Osteoblast (primary cell): ENCODE results near the gene DNAH17. TPM values are rescaled to one million over a fixed set of nuclear protein-coding genes. Genes with fewer than 3 reads are reported as not detected.

Experiments
- DNase-seq: peaks from one replicate; pipeline ENCODE4 v3.0.0; 2011; ENCODE audit warnings: low spot score, mixed read lengths; ENCODE audit not compliant: insufficient read length; ENCODE audit errors: missing footprints
- H2AFZ ChIP-seq: 2 replicates; pipeline ENCODE4 v1.6.0; 2011; ENCODE audit warnings: mild to moderate bottlenecking, low read length
- H3K27ac ChIP-seq: 2 replicates; pipeline ENCODE4 v1.5.1; 2011; ENCODE audit warnings: mild to moderate bottlenecking, low read depth, low read length, moderate library complexity
- H3K27me3 ChIP-seq: 2 replicates; pipeline ENCODE4 v1.6.0; 2012; ENCODE audit warnings: mild to moderate bottlenecking, control low read depth, inconsistent platforms, low read length, moderate library complexity; ENCODE audit not compliant: insufficient read depth
- H3K36me3 ChIP-seq: 2 replicates; pipeline ENCODE4 v1.5.1; 2011; ENCODE audit warnings: mild to moderate bottlenecking, low read length, control low read depth, moderate library complexity; ENCODE audit not compliant: insufficient read depth
- H3K4me1 ChIP-seq: 2 replicates; pipeline ENCODE4 v1.5.1; 2011; ENCODE audit warnings: mild to moderate bottlenecking, low read length, control low read depth, moderate library complexity; ENCODE audit not compliant: insufficient read depth
- H3K4me2 ChIP-seq: 2 replicates; pipeline ENCODE4 v1.6.0; 2011; ENCODE audit warnings: mild to moderate bottlenecking, low read length; ENCODE audit not compliant: insufficient read depth
- H3K4me3 ChIP-seq: fragments of 200-600 bp; sonication (generic); 3 replicates; pipeline ENCODE4 v1.5.1; 2012; ENCODE audit warnings: mild to moderate bottlenecking, low read length, inconsistent platforms; ENCODE audit not compliant: insufficient read depth
- H3K79me2 ChIP-seq: 2 replicates; pipeline ENCODE4 v1.6.0; 2012; ENCODE audit warnings: mild to moderate bottlenecking, low read length, control low read depth, inconsistent platforms; ENCODE audit not compliant: insufficient read depth
- H3K9me3 ChIP-seq: 2 replicates; pipeline ENCODE4 v1.5.1; 2011; ENCODE audit warnings: low read depth, low read length, control low read depth
- H4K20me1 ChIP-seq: 2 replicates; pipeline ENCODE4 v1.6.0; 2012; ENCODE audit warnings: mild to moderate bottlenecking, low read length, control low read depth; ENCODE audit not compliant: insufficient read depth
- CTCF ChIP-seq: IDR thresholded peaks from 2 replicates; pipeline ENCODE4 v1.5.1; 2011; ENCODE audit warnings: mild to moderate bottlenecking, low read depth, low read length, moderate library complexity; ENCODE audit errors: extremely low read depth
- total RNA-seq: library from RNA; depleted of rRNA; stranded (reverse); fragments of >200 nt; gene quantifications from 2 replicates; pipeline ENCODE4 v1.2.3, GENCODE V29; 2012

The DNAH17 gene
- total RNA-seq, 1 donor = under 0.01 TPM

- Histone ChIP-seq H4K20me1 (peaks cover 2% of the 10 kb centered on the region), H3K79me2 (no peaks in the 10 kb centered on the region), H3K27me3 (peaks cover 7% of the 10 kb centered on the region), H3K36me3 (no peaks in the 10 kb centered on the region), H3K27ac (peak overlapping the region; percentile 45), H3K9me3 (no peaks in the 10 kb centered on the region), H3K4me1 (peaks cover 11% of the 10 kb centered on the region), H3K4me2 (peak overlapping the region; percentile 24), H2AFZ (no peak overlapping the region), H3K4me3 (peak overlapping the region; percentile 19)
- peak; percentile 95 for DNase-seq
- no peak for TF ChIP-seq CTCF
Measured at GRCh38 chr17:78557598-78558039, 19.6 kb downstream of the DNAH17 start.

GRCh38 chr17:78556812-78557211, 20.4 kb downstream of the DNAH17 start:
- H3K9me3 ChIP-seq = no peaks in the 10 kb centered on the region
- H2AFZ ChIP-seq = no peak overlapping the region
- peaks cover 8% of the 10 kb centered on the region for H3K27me3 ChIP-seq
- H3K4me2 ChIP-seq = no peak overlapping the region
- DNase-seq = no peak
- H3K4me3 ChIP-seq = no peak overlapping the region
- no peak for TF ChIP-seq CTCF
- peaks cover 11% of the 10 kb centered on the region for H3K4me1 ChIP-seq
- H3K36me3 ChIP-seq = no peaks in the 10 kb centered on the region
- no peak overlapping the region for H3K27ac ChIP-seq
- peaks cover 2% of the 10 kb centered on the region for H4K20me1 ChIP-seq
- H3K79me2 ChIP-seq = no peaks in the 10 kb centered on the region

- Histone ChIP-seq H4K20me1 (peaks cover 2% of the 10 kb centered on the region), H3K4me1 (peaks cover 11% of the 10 kb centered on the region), H3K27ac (no peak overlapping the region), H3K36me3 (no peaks in the 10 kb centered on the region), H3K4me3 (no peak overlapping the region), H3K27me3 (peaks cover 13% of the 10 kb centered on the region), H3K79me2 (no peaks in the 10 kb centered on the region), H3K9me3 (no peaks in the 10 kb centered on the region), H2AFZ (no peak overlapping the region), H3K4me2 (no peak overlapping the region)
- DNase-seq = peak; percentile 51
- no peak for TF ChIP-seq CTCF
Measured at GRCh38 chr17:78555746-78556401, 21.3 kb downstream of the DNAH17 start.

DNA sequence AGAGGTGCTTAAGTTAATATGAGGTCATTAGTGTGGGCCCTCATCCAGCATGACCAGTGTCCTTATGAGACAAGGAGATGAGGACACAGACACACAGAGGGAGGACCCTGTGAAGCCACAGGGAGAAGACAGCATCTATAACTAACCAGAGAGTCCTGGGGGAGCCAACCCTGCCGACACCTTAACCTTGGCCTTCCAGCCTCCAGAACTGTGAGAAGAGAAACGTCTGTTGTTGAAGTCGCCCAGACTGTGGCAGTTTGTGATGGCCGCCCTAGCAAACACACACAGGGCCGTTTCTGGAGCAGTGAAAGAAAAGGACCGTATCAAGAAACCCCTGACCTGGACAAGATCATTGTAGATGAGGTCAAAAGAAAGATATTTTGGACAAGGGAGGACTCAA, 26.7 kb downstream of the DNAH17 start:
- Histone ChIP-seq H3K4me3 (no peak overlapping the region), H3K79me2 (no peaks in the 10 kb centered on the region), H3K4me2 (no peak overlapping the region), H3K4me1 (no peaks in the 10 kb centered on the region), H3K27ac (no peak overlapping the region), H3K9me3 (peaks cover 4% of the 10 kb centered on the region), H4K20me1 (no peaks in the 10 kb centered on the region), H3K27me3 (peaks cover 11% of the 10 kb centered on the region), H3K36me3 (no peaks in the 10 kb centered on the region), H2AFZ (no peak overlapping the region)
- no peak for TF ChIP-seq CTCF
- peak; percentile 22 for DNase-seq
